ENCODE data around the gene RBM15B.

DNA sequence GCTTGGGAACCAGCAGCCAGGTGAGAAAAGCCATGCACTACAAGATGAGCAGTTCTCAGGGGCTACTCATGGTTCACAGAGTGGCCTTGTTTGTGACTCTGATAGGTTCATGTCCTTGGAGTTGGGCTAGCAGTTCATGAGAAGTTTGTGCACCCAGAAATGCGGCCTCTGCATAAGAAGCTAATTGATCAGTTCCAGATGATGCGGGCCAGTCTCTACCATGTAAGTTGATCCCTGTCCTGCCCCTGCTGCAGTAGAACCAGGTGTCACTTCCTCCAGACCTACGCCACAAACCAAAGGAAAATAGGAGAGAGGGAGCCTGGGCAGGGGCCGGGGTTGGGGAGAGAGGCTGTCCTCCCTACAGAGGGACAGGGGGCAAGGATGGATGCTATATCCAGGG lies 33.2 kb upstream of the RBM15B start:
- TF ChIP-seq ELF1 (tag; IDR thresholded peaks at IDR 0.05) (no peak), ZNF239 (CRISPR knock-in tag; IDR thresholded peaks at IDR 0.05) (no peak)
- TF ChIP-seq, protein P1, sequence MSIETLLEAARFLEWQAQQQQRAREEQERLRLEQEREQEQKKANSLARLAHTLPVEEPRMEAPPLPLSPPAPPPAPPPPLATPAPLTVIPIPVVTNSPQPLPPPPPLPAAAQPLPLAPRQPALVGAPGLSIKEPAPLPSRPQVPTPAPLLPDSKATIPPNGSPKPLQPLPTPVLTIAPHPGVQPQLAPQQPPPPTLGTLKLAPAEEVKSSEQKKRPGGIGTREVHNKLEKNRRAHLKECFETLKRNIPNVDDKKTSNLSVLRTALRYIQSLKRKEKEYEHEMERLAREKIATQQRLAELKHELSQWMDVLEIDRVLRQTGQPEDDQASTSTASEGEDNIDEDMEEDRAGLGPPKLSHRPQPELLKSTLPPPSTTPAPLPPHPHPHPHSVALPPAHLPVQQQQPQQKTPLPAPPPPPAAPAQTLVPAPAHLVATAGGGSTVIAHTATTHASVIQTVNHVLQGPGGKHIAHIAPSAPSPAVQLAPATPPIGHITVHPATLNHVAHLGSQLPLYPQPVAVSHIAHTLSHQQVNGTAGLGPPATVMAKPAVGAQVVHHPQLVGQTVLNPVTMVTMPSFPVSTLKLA (conservative IDR thresholded peaks at IDR 0.05): no peak
- TF ChIP-seq, protein P2, sequence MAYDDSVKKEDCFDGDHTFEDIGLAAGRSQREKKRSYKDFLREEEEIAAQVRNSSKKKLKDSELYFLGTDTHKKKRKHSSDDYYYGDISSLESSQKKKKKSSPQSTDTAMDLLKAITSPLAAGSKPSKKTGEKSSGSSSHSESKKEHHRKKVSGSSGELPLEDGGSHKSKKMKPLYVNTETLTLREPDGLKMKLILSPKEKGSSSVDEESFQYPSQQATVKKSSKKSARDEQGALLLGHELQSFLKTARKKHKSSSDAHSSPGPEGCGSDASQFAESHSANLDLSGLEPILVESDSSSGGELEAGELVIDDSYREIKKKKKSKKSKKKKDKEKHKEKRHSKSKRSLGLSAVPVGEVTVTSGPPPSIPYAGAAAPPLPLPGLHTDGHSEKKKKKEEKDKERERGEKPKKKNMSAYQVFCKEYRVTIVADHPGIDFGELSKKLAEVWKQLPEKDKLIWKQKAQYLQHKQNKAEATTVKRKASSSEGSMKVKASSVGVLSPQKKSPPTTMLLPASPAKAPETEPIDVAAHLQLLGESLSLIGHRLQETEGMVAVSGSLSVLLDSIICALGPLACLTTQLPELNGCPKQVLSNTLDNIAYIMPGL (CRISPR knock-in tag; IDR thresholded peaks at IDR 0.05): no peak

Data from K562 (cell line).